Fibroblast of villous mesenchyme (primary cell): Measurements from ENCODE around the gene C1GALT1C1L. TPM values are rescaled to one million over a fixed set of nuclear protein-coding genes. Genes with fewer than 3 reads are reported as not detected.
"Not testable (repeated sequence)": the region's sequence is repeated elsewhere in the genome, so short reads cannot be mapped to it uniquely, and the experiment has no call there.

ENCODE experiments used
- DNase-seq: peaks from one replicate; pipeline ENCODE4 v3.0.0-alpha.2; 2010; ENCODE audit warnings: low read depth
- H3K4me3 ChIP-seq: 2 replicates; pipeline ENCODE4 v1.5.1; 2011; ENCODE audit warnings: low read depth, mild to moderate bottlenecking, low read length
- total RNA-seq: library from RNA; depleted of rRNA; stranded (reverse); fragments of >200 nt; gene quantifications from 2 replicates; pipeline ENCODE4 v1.2.3, GENCODE V29; 2012
- TF ChIP-seq, protein P1 (sequence below): IDR thresholded peaks from 2 replicates; pipeline ENCODE4 v1.5.1; 2012; ENCODE audit warnings: low read depth, mild to moderate bottlenecking, low read length; ENCODE audit not compliant: insufficient read depth

The C1GALT1C1L gene
- total RNA-seq, 1 donor, result 0.86 TPM

DNA sequence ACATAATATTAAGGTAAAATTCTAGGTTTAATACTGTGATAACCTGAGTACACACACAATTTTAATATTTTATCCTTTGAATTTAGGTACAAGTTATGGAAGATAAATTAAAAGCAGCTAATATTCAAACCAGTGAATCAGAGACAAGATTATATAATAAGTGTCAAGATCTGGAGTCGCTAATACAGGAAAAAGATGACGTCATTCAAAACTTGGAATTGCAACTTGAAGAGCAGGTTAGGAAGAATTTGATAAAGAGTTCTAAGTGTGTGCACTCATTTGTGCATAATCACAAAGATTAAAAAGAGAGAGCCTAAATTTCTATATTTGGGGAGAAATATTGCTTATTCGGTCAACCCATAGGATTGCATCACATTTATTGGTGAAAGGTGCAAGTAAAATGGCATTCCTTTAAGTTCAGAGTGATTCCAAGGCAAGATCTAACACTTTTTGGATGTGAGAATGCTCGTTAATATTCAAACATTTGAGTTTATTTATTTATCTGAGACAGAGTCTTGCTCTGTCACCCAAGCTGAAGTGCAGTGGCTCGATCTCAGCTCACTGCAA lies 16.3 kb upstream of the C1GALT1C1L start:
- no peak for DNase-seq
- TF ChIP-seq, protein P1, sequence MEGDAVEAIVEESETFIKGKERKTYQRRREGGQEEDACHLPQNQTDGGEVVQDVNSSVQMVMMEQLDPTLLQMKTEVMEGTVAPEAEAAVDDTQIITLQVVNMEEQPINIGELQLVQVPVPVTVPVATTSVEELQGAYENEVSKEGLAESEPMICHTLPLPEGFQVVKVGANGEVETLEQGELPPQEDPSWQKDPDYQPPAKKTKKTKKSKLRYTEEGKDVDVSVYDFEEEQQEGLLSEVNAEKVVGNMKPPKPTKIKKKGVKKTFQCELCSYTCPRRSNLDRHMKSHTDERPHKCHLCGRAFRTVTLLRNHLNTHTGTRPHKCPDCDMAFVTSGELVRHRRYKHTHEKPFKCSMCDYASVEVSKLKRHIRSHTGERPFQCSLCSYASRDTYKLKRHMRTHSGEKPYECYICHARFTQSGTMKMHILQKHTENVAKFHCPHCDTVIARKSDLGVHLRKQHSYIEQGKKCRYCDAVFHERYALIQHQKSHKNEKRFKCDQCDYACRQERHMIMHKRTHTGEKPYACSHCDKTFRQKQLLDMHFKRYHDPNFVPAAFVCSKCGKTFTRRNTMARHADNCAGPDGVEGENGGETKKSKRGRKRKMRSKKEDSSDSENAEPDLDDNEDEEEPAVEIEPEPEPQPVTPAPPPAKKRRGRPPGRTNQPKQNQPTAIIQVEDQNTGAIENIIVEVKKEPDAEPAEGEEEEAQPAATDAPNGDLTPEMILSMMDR, result no peak
- H3K4me3 ChIP-seq, result no peak overlapping the region

DNA sequence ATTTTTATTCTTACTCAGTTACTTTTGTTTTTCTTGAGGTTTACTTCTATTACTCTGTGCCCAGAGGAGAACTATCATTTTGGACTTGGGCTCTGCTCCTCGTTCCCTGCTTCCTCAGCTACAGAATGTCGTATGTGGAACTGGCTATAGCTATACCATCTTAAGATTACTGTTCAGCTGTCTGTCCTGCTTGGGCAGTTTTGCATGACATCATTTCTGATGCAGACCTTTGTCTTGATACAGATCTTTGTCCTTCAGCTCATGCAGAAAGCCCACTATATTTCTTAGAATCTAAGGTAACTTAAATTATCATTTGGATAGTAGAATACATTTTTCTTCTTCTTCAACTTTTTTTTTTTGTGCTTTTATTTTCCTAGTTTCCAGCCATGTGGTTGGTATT lies 13.8 kb upstream of the C1GALT1C1L start:
- H3K4me3 ChIP-seq, result no peak overlapping the region
- TF ChIP-seq, protein P1, result no peak
- no peak for DNase-seq

DNA sequence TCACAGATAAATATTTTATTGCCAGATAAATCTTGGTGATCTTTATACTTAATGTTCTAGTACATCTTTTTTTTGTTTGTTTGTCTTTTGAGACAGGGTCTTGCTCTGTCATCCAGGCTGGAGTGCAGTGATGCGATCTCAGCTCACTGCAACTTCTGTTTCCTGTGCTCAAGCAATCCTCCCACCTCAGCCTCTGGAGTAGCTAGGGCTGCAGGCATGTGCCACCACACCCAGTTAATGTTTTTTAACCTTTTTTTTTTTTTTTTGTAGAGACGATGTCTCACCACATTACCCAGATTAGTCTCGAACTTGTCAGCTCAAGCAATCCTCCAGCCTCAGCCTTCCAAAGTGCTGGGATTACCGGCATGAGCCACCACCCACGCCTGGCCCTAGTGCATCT lies 9.1 kb upstream of the C1GALT1C1L start:
- no peak overlapping the region for H3K4me3 ChIP-seq
- TF ChIP-seq, protein P1, result no peak
- no peak for DNase-seq

DNA sequence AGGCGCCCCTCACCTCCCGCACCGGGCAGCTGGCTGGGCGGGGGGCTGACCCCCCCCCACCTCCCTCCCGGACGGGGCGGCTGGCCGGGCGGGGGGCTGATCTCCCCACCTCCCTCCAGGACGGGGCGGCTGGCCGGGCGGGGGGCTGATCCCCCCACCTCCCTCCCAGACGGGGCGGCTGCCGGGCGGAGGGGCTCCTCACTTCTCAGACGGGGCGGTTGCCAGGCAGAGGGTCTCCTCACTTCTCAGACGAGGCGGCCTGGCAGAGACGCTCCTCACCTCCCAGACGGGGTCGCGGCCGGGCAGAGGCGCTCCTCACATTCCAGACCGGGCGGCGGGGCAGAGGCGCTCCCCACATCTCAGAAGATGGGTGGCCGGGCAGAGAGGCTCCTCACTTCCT lies 1.6 kb upstream of the C1GALT1C1L start:
- not testable (repeated sequence) for H3K4me3 ChIP-seq, DNase-seq

DNA sequence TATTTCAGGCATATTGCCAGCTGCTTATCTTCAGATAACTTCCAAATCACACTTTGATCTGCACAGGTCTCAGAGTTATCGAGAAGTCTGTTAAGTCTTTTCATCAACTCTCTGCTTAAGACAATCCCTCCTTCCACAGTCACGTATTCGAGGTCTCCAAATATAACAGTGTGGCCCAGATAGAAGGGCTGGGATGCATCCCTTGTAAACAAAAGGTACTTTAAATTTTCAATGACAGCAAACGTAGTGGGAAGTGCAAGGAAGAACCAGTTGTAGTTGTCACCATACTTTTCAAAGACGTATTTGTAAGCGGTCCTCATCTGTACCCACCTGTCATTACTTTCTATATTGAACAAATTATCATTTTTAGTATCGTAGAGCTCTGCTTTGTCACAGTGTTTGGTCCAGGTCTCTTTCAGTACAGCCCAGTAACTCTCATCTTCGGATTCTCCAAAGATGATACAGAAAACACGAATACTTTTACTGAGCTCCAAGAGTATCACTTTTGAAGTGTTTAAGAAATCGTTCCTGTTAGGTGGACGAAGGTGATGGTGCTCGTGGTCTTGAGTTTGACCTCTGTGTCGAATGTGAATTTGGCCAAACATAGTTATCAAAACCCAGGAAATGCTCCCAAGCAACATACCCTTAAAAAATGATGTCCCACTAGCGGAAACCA lies 445 bp downstream of the C1GALT1C1L start:
- peak overlapping the region; percentile 67 for H3K4me3 ChIP-seq
- DNase-seq, result no peak
- TF ChIP-seq, protein P1, result no peak

DNA sequence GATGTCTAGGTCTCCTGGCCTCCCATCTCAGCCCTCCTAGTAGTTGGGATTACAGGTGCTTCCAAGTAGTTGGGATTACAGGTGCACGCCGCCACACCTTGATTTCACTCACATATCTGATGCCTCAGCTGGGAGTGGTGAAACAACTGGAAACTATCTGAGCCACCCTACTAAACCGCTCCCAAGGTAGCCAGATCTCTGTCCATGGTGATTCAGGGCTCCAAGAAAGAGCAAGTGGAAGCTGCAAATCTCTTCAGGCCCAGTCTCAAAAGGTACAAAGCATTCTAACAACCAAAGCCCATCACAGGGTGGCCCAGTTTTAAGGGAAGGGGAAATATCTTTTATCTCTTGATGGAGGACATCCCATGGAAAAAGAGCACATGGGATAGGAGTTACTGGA lies 19.0 kb downstream of the C1GALT1C1L start:
- H3K4me3 ChIP-seq, result no peak overlapping the region
- no peak for DNase-seq
- TF ChIP-seq, protein P1, result no peak

DNA sequence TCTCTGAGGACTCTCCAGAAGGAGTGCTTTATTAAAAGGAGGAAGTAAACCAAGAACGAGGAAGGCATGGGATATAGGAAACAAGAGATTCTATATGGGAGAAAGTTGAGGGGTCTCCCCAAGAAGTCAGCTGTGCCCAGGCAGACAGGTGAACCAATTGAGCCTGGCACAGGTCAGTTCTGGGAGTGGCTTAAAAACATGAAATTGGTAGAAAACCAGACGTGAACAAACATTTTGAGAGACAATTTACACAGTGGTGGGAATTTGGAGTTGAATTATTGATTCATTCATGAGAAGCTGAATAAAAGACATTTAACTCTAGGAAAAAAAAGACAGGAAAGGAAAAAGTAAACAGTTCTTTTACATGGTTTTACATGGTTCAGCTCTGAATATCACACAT lies 22.7 kb downstream of the C1GALT1C1L start:
- no peak overlapping the region for H3K4me3 ChIP-seq
- TF ChIP-seq, protein P1, result no peak
- DNase-seq, result no peak
